SU-DHL-6 (cell line): ENCODE data around the gene ABL2.

Source experiments
- H2AFZ ChIP-seq: fragments of 200-600 bp; sonication (generic); 2 replicates; pipeline ENCODE4 v1.6.1; 2014; ENCODE audit warnings: low read depth, mild to moderate bottlenecking, moderate library complexity, mixed read lengths, antibody characterized with exemption, low read length; ENCODE audit not compliant: severe bottlenecking
- H3F3A ChIP-seq: fragments of 200-600 bp; shearing (Covaris generic); 2 replicates; pipeline ENCODE4 v1.6.0; 2016; ENCODE audit warnings: antibody characterized with exemption, mild to moderate bottlenecking; ENCODE audit not compliant: insufficient read depth
- H3K27ac ChIP-seq: fragments of 200-600 bp; sonication (generic); 2 replicates; pipeline ENCODE4 v1.5.1; 2016; ENCODE audit warnings: low read depth, mild to moderate bottlenecking, low read length, moderate library complexity, mixed read lengths
- H3K27me3 ChIP-seq: fragments of 200-600 bp; sonication (generic), shearing (Covaris generic); 2 replicates; pipeline ENCODE4 v1.6.0; 2014; ENCODE audit warnings: mild to moderate bottlenecking, low read length
- H3K36me3 ChIP-seq: fragments of 200-600 bp; sonication (generic); 2 replicates; pipeline ENCODE4 v1.6.1; 2014; ENCODE audit warnings: mild to moderate bottlenecking, low read length, mixed read lengths
- H3K4me2 ChIP-seq: fragments of 300-600, 200-600 bp; shearing (Covaris generic), sonication (generic); 2 replicates; pipeline ENCODE4 v1.6.0; 2014; ENCODE audit warnings: low read length, low read depth, mild to moderate bottlenecking; ENCODE audit not compliant: poor library complexity, severe bottlenecking
- H3K4me3 ChIP-seq: fragments of 200-600 bp; sonication (generic); 2 replicates; pipeline ENCODE4 v1.5.1; 2014; ENCODE audit warnings: antibody characterized with exemption, low read length, mild to moderate bottlenecking, mixed read lengths; ENCODE audit not compliant: insufficient read depth, poor library complexity, severe bottlenecking
- H3K79me2 ChIP-seq: fragments of 200-600 bp; sonication (generic); 2 replicates; pipeline ENCODE4 v1.6.1; 2014; ENCODE audit warnings: mild to moderate bottlenecking, low read length, moderate library complexity; ENCODE audit not compliant: insufficient read depth
- H3K9ac ChIP-seq: fragments of 200-600 bp; sonication (generic); 2 replicates; pipeline ENCODE4 v1.7.0; 2014; ENCODE audit warnings: mild to moderate bottlenecking, low read length
- H3K9me2 ChIP-seq: fragments of 200-600 bp; sonication (generic); replicated peaks from 2 replicates; pipeline ENCODE4 v1.6.1; 2014; ENCODE audit warnings: low read length; ENCODE audit not compliant: insufficient read depth
- H3K9me3 ChIP-seq: fragments of 200-600 bp; sonication (generic); 2 replicates; pipeline ENCODE4 v1.6.1; 2014; ENCODE audit warnings: low read length, mixed read lengths; ENCODE audit not compliant: insufficient read depth
- H4K20me1 ChIP-seq: fragments of 200-600 bp; sonication (generic); 2 replicates; pipeline ENCODE4 v1.6.1; 2014; ENCODE audit warnings: low read depth, mild to moderate bottlenecking, antibody characterized with exemption, low read length, moderate library complexity, mixed read lengths
- EZH2phosphoT487 ChIP-seq: fragments of 200-600 bp; sonication (generic), shearing (Covaris generic); conservative IDR thresholded peaks from 2 replicates; pipeline ENCODE4 v1.6.1; 2018; ENCODE audit warnings: mild to moderate bottlenecking, antibody characterized with exemption, low read length, moderate library complexity, mixed read lengths
- TF ChIP-seq, protein P1 (sequence below): fragments of 200-600 bp; sonication (generic); IDR thresholded peaks from one replicate; pipeline ENCODE4 v1.5.1; 2017; ENCODE audit warnings: antibody characterized with exemption, mild to moderate bottlenecking, low read length, moderate library complexity; ENCODE audit not compliant: insufficient read depth, poor library complexity, severe bottlenecking

Gene ABL2

DNA sequence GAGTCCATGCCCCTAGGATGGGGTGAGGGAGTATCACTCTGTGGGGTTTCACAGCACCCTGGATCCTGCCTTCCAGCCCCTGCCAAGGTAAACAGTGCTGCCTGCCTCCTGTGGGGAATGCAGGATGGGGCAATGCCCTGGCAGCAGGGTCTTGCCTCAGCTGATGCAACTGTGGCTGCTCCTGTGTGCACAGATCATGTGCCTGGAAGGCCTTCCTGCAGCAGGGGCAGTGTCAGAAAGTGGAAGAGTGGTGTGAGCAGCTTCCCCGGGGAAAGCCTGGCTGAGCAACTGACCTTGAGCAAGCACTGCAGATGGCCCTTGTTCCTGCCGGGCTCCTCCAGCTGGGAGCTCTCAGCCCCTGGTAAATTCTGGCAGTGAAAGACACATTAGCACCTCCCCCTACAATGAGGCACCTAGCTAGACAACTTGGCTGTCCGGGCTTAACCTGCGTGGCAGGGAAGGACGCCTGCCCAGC, 137.7 kb downstream of the ABL2 start:
- no peak overlapping the region for H3K4me2 ChIP-seq
- H3K9me2 ChIP-seq: no peaks in the 10 kb centered on the region
- H2AFZ ChIP-seq: no peak overlapping the region
- H3K9ac ChIP-seq: no peak overlapping the region
- H3K4me3 ChIP-seq: no peak overlapping the region
- no peaks in the 10 kb centered on the region for H4K20me1 ChIP-seq
- peaks cover 20% of the 10 kb centered on the region; the same call in 1 of the 2 replicates for H3K79me2 ChIP-seq
- no peaks in the 10 kb centered on the region for H3K9me3 ChIP-seq
- no peaks in the 10 kb centered on the region for H3K27me3 ChIP-seq
- H3F3A ChIP-seq: no peaks in the 10 kb centered on the region; the same call in 1 of the 2 replicates
- TF ChIP-seq, protein P1, sequence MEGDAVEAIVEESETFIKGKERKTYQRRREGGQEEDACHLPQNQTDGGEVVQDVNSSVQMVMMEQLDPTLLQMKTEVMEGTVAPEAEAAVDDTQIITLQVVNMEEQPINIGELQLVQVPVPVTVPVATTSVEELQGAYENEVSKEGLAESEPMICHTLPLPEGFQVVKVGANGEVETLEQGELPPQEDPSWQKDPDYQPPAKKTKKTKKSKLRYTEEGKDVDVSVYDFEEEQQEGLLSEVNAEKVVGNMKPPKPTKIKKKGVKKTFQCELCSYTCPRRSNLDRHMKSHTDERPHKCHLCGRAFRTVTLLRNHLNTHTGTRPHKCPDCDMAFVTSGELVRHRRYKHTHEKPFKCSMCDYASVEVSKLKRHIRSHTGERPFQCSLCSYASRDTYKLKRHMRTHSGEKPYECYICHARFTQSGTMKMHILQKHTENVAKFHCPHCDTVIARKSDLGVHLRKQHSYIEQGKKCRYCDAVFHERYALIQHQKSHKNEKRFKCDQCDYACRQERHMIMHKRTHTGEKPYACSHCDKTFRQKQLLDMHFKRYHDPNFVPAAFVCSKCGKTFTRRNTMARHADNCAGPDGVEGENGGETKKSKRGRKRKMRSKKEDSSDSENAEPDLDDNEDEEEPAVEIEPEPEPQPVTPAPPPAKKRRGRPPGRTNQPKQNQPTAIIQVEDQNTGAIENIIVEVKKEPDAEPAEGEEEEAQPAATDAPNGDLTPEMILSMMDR: no peak
- no peak for TF ChIP-seq EZH2phosphoT487
- H3K27ac ChIP-seq: no peak overlapping the region
- H3K36me3 ChIP-seq: 0 out of 2 replicates have a peak, but pooled peaks cover 2% of the 10 kb centered on the region

DNA sequence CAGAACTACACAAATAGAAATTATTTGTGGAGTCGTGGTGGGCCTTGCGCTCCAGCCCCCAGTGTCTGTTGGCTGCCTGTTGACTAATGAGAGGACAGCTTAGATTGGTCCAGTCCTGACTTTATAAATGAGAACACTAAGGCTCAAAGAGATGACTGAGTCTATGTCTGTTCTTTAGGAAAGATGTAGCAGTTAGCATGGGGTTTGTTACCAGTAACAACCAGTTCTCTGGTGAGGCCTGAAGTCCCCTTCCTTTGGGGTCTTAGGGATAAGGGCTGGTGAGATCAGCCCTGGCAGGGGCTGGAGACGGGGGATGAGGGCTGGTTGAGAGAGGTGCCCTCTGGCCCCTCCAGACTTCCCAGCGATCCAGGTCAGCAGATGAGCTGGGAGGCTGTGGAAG, 138.6 kb downstream of the ABL2 start:
- Histone ChIP-seq H4K20me1 (no peaks in the 10 kb centered on the region), H3K36me3 (no peaks in the 10 kb centered on the region), H3K9ac (no peak overlapping the region), H3K27me3 (no peaks in the 10 kb centered on the region), H2AFZ (no peak overlapping the region), H3K9me2 (no peaks in the 10 kb centered on the region), H3F3A (no peaks in the 10 kb centered on the region; the same call in 1 of the 2 replicates), H3K9me3 (no peaks in the 10 kb centered on the region), H3K4me3 (no peak overlapping the region), H3K4me2 (no peak overlapping the region), H3K79me2 (peaks cover 23% of the 10 kb centered on the region; the same call in 1 of the 2 replicates), H3K27ac (no peak overlapping the region)
- TF ChIP-seq, protein P1: no peak
- no peak for TF ChIP-seq EZH2phosphoT487

DNA sequence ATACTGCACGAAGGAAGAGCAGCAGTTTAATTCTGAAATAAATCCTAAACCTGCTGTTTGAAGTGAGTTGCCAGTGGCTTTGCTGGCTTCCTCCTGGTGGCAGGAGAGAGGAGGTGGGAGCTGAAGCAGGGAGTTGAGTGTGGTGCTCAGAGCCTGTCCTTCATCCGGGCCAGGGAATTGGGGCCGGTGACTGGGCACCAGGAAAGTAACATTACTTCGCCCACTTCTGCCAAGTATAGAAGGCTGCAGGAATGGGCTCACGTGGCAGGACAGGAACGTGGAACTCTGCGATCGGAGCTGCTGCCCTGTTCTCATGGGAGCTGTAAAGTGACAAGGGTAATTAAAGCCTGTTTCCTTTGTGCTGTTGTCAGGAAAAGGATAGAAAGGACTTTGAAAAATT, 139.0 kb downstream of the ABL2 start:
- no peak overlapping the region for H3K9ac ChIP-seq
- no peaks in the 10 kb centered on the region for H4K20me1 ChIP-seq
- no peaks in the 10 kb centered on the region for H3K36me3 ChIP-seq
- H3K9me2 ChIP-seq: no peaks in the 10 kb centered on the region
- H3K27ac ChIP-seq: no peak overlapping the region
- H3K27me3 ChIP-seq: no peaks in the 10 kb centered on the region
- H3K4me3 ChIP-seq: no peak overlapping the region
- no peaks in the 10 kb centered on the region for H3K9me3 ChIP-seq
- H3F3A ChIP-seq: no peaks in the 10 kb centered on the region; the same call in 1 of the 2 replicates
- peaks cover 23% of the 10 kb centered on the region; the same call in 1 of the 2 replicates for H3K79me2 ChIP-seq
- no peak overlapping the region for H3K4me2 ChIP-seq
- no peak for TF ChIP-seq EZH2phosphoT487
- TF ChIP-seq, protein P1: no peak
- no peak overlapping the region for H2AFZ ChIP-seq
